ENCODE results near the gene DSTN. TPM values are rescaled to one million over a fixed set of nuclear protein-coding genes. Genes with fewer than 3 reads are reported as not detected.

DSTN gene
- polyA plus RNA-seq, 1 donor: 304 TPM

DNA sequence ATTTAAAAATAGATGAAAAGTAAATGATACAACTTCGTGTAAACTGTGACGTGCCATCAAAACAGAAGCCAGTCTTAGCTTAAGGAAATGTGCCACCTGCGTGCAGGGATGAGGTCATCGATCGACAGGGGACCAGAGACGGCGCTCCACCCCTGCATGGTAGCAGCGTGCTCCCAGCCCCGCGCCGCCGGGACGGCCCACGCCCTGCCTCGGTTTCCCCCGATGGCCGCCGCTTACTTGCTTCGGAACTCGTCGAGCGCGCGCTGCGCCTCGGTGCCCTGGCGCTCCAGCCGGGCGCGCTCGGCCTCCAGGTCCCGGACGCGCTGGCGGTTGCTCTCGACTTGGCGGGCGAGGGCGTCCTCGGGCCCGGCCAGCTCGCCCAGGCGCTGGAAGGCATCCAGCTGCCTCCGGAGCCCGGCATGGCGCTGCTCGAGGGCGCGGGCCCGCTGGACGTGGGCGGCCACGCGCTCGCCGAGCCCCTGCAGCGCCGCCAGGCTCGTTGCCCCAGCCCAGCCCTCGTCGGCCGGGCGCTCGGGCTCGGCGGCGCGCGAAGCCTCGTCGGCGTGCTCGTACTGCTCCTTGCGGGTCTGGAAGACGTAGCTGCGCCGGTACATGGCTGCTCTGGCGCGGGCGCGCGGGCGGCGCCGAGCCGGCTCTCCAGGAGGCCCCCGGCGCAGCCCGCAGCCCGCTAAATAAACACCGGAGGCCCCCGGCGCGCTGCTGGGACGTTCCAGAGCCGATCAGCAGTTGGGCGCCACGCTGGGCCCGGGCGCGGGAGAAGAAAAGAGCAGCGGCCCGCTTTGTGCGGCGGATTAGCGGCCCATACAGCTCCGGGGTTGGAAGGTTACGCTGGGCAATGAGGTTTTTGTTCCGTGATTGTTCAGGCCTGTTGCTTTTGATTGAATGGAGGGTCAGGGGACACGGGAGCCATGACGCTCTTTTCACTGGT lies 38.9 kb upstream of the DSTN start, which contains the start of gene BFSP1:
Gene BFSP1, minus strand, starts transcription at position 664 of the 949 bp plus-strand sequence. Its CDS starts 50 bp downstream, at position 614.
- peaks cover 4% of the 10 kb centered on the region for H3K4me1 ChIP-seq (ENCODE audit: control insufficient read depth, insufficient read depth, low read length)
- peak; percentile 34 to 72 for DNase-seq
- no peaks in the 10 kb centered on the region for H3K9me3 ChIP-seq (ENCODE audit: control insufficient read depth, low read depth, low read length)
- peak within 1 kb of the TSS; percentile 40 for H3K4me3 ChIP-seq (ENCODE audit: low read length)
- peak within 1 kb of the TSS; percentile 41 for H3K27ac ChIP-seq (ENCODE audit: low read length)
- H3K36me3 ChIP-seq (ENCODE audit: control insufficient read depth, insufficient read depth, low read length): no peaks in the 10 kb centered on the region
- WGBS (ENCODE audit: insufficient coverage, low lambda C conversion rate): no CpG with 5 or more reads among the region's 111 CpGs
- H3K27me3 ChIP-seq (ENCODE audit: control insufficient read depth, insufficient read depth, low read length): no peaks in the 10 kb centered on the region

- WGBS (ENCODE audit: insufficient coverage, low lambda C conversion rate): no CpG with 5 or more reads among the region's 5 CpGs
- Histone ChIP-seq H3K4me3 (ENCODE audit: low read length) (peak overlapping the region; percentile 40), H3K36me3 (ENCODE audit: control insufficient read depth, insufficient read depth, low read length) (no peaks in the 10 kb centered on the region), H3K27ac (ENCODE audit: low read length) (peak overlapping the region; percentile 41), H3K4me1 (ENCODE audit: control insufficient read depth, insufficient read depth, low read length) (peaks cover 4% of the 10 kb centered on the region), H3K27me3 (ENCODE audit: control insufficient read depth, insufficient read depth, low read length) (no peaks in the 10 kb centered on the region), H3K9me3 (ENCODE audit: control insufficient read depth, low read depth, low read length) (no peaks in the 10 kb centered on the region)
- DNase-seq: no peak
These were observed 38.2 kb upstream of the DSTN start for GRCh38 chr20:17531665-17532025.

GRCh38 chr20:17533396-17533795 lies 36.5 kb upstream of the DSTN start:
- Histone ChIP-seq H3K9me3 (ENCODE audit: control insufficient read depth, low read depth, low read length) (no peaks in the 10 kb centered on the region), H3K27ac (ENCODE audit: low read length) (no peak overlapping the region), H3K27me3 (ENCODE audit: control insufficient read depth, insufficient read depth, low read length) (no peaks in the 10 kb centered on the region), H3K36me3 (ENCODE audit: control insufficient read depth, insufficient read depth, low read length) (no peaks in the 10 kb centered on the region), H3K4me1 (ENCODE audit: control insufficient read depth, insufficient read depth, low read length) (peaks cover 4% of the 10 kb centered on the region), H3K4me3 (ENCODE audit: low read length) (no peak overlapping the region)
- peak in 1 of 2 donors; percentile 27 for DNase-seq
- WGBS (ENCODE audit: insufficient coverage, low lambda C conversion rate): 0% methylated on average over 1 of the region's 1 CpG

DNA sequence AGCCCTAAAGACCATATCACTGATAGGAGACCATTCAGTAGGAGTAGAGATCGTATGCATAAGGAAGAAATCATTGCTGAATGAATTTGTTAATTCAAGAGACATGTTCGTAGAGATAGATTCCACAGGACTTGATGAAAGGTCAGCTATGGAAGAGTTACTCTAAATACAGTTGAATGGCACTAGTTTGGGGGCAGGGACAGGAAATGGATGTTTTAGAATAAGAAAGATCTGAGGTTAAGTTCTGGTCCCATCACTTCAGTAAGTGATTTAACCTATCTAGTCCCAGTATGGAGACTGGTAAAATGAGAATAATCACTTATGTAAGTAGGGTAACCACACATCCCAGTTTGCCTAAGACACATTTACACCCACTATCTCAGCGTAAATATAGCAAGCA lies 35.8 kb upstream of the DSTN start:
- no peak overlapping the region for H3K27ac ChIP-seq (ENCODE audit: low read length)
- no CpG with 5 or more reads among the region's 3 CpGs for WGBS (ENCODE audit: insufficient coverage, low lambda C conversion rate)

DNA sequence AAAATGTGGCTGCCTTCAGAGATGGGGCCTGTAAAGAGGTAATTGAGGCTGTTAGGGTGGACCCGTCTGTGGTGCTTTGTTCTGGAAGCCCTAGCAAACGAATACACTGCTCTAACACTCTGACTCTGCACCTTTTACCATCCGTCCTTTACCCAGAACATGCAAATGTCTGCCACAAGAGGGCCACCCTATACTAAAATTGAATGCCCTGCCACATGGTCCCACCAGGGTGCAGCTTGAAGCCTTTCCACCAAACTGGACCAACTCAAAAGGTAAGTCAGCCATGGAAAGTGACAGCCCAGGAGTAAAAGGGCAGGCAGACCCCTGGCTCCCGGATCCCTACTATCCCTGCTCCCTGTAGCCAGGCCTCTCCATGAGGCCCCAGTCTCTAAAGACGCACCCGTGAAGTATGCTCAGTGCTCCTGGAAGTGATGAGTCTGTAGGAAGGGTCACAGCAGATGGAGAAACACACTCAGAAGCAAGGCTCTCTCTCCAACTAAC lies 32.9 kb upstream of the DSTN start:
- Histone ChIP-seq H3K27me3 (ENCODE audit: control insufficient read depth, insufficient read depth, low read length) (no peaks in the 10 kb centered on the region), H3K27ac (ENCODE audit: low read length) (no peak overlapping the region), H3K4me3 (ENCODE audit: low read length) (no peak overlapping the region), H3K36me3 (ENCODE audit: control insufficient read depth, insufficient read depth, low read length) (no peaks in the 10 kb centered on the region), H3K9me3 (ENCODE audit: control insufficient read depth, low read depth, low read length) (no peaks in the 10 kb centered on the region), H3K4me1 (ENCODE audit: control insufficient read depth, insufficient read depth, low read length) (no peaks in the 10 kb centered on the region)
- peak; percentile 56 to 69 for DNase-seq
- no CpG with 5 or more reads among the region's 6 CpGs for WGBS (ENCODE audit: insufficient coverage, low lambda C conversion rate)

More for the DNA sequence above, 35.8 kb upstream of the DSTN start:
- no peaks in the 10 kb centered on the region for H3K36me3 ChIP-seq (ENCODE audit: control insufficient read depth, insufficient read depth, low read length)
- no peak for DNase-seq
- H3K27me3 ChIP-seq (ENCODE audit: control insufficient read depth, insufficient read depth, low read length): no peaks in the 10 kb centered on the region
- no peaks in the 10 kb centered on the region for H3K9me3 ChIP-seq (ENCODE audit: control insufficient read depth, low read depth, low read length)
- no peak overlapping the region for H3K4me3 ChIP-seq (ENCODE audit: low read length)
- peaks cover 4% of the 10 kb centered on the region for H3K4me1 ChIP-seq (ENCODE audit: control insufficient read depth, insufficient read depth, low read length)

- H3K27me3 ChIP-seq (ENCODE audit: control insufficient read depth, insufficient read depth, low read length): no peaks in the 10 kb centered on the region
- no peak overlapping the region for H3K4me3 ChIP-seq (ENCODE audit: low read length)
- no peak for DNase-seq
- 100% methylated on average over 1 of the region's 3 CpGs for whole genome bisulfite sequencing (ENCODE audit: insufficient coverage, low lambda C conversion rate)
- no peak overlapping the region for H3K27ac ChIP-seq (ENCODE audit: low read length)
- no peaks in the 10 kb centered on the region for H3K4me1 ChIP-seq (ENCODE audit: control insufficient read depth, insufficient read depth, low read length)
- H3K36me3 ChIP-seq (ENCODE audit: control insufficient read depth, insufficient read depth, low read length): no peaks in the 10 kb centered on the region
- H3K9me3 ChIP-seq (ENCODE audit: control insufficient read depth, low read depth, low read length): no peaks in the 10 kb centered on the region
These were observed 31.9 kb upstream of the DSTN start for GRCh38 chr20:17537959-17538358.

- Histone ChIP-seq H3K9me3 (ENCODE audit: control insufficient read depth, low read depth, low read length) (no peaks in the 10 kb centered on the region), H3K27me3 (ENCODE audit: control insufficient read depth, insufficient read depth, low read length) (no peaks in the 10 kb centered on the region), H3K4me3 (ENCODE audit: low read length) (no peak overlapping the region), H3K27ac (ENCODE audit: low read length) (no peak overlapping the region), H3K4me1 (ENCODE audit: control insufficient read depth, insufficient read depth, low read length) (no peaks in the 10 kb centered on the region), H3K36me3 (ENCODE audit: control insufficient read depth, insufficient read depth, low read length) (no peaks in the 10 kb centered on the region)
- no peak for DNase-seq
- WGBS (ENCODE audit: insufficient coverage, low lambda C conversion rate): no CpG with 5 or more reads among the region's 7 CpGs
These were observed 31.2 kb upstream of the DSTN start for GRCh38 chr20:17538517-17539170.

GRCh38 chr20:17541596-17541995 lies 28.3 kb upstream of the DSTN start:
- Histone ChIP-seq H3K27me3 (ENCODE audit: control insufficient read depth, insufficient read depth, low read length) (no peaks in the 10 kb centered on the region), H3K36me3 (ENCODE audit: control insufficient read depth, insufficient read depth, low read length) (no peaks in the 10 kb centered on the region), H3K4me1 (ENCODE audit: control insufficient read depth, insufficient read depth, low read length) (no peaks in the 10 kb centered on the region), H3K9me3 (ENCODE audit: control insufficient read depth, low read depth, low read length) (no peaks in the 10 kb centered on the region), H3K27ac (ENCODE audit: low read length) (no peak overlapping the region), H3K4me3 (ENCODE audit: low read length) (no peak overlapping the region)
- no peak for DNase-seq
- WGBS (ENCODE audit: insufficient coverage, low lambda C conversion rate): no CpG with 5 or more reads among the region's 3 CpGs

DNA sequence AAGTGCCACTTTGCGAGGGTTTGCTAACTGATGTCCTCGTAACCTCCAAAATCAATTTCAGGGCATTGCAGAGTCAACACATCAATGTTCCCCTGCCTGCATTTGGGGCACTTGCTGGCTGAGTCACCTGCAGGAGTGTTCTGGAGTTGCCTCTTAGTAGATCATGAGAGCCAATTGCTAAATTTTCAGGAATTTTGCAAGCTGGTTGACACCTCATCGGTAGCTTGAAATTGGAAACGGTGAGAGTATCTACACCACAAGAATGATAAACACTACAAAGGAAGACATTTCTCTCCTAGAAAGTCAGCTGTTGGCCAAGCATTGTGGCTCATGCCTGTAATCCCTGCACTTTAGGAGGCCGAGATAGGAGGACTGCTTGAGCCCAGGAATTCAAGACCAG lies 27.9 kb upstream of the DSTN start:
- H3K27me3 ChIP-seq (ENCODE audit: control insufficient read depth, insufficient read depth, low read length): no peaks in the 10 kb centered on the region
- H3K36me3 ChIP-seq (ENCODE audit: control insufficient read depth, insufficient read depth, low read length): no peaks in the 10 kb centered on the region
- DNase-seq: no peak
- H3K27ac ChIP-seq (ENCODE audit: low read length): no peak overlapping the region
- H3K4me1 ChIP-seq (ENCODE audit: control insufficient read depth, insufficient read depth, low read length): no peaks in the 10 kb centered on the region
- no CpG with 5 or more reads among the region's 5 CpGs for whole genome bisulfite sequencing (ENCODE audit: insufficient coverage, low lambda C conversion rate)
- H3K4me3 ChIP-seq (ENCODE audit: low read length): no peak overlapping the region
- no peaks in the 10 kb centered on the region for H3K9me3 ChIP-seq (ENCODE audit: control insufficient read depth, low read depth, low read length)

DNA sequence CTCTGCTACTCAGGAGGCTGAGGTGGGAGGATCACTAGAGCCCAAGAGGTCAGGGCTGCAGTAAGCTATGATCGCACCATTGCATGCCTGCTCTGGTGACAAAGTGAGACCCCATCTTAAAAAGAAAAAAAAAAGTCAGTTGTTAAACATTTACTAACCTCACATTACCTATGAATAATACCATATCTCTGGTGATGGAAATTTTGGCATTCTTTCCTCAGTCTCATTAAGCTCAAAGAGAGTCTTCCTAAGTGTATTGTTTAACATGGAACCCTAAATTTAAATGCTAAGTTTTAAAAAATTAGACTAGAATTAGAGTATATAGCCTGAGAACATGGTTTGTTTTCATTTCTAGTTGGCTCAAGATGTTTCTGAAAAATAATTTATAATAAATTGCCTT lies 27.4 kb upstream of the DSTN start:
- Histone ChIP-seq H3K27ac (ENCODE audit: low read length) (no peak overlapping the region), H3K36me3 (ENCODE audit: control insufficient read depth, insufficient read depth, low read length) (no peaks in the 10 kb centered on the region), H3K9me3 (ENCODE audit: control insufficient read depth, low read depth, low read length) (no peaks in the 10 kb centered on the region), H3K4me3 (ENCODE audit: low read length) (no peak overlapping the region), H3K27me3 (ENCODE audit: control insufficient read depth, insufficient read depth, low read length) (no peaks in the 10 kb centered on the region), H3K4me1 (ENCODE audit: control insufficient read depth, insufficient read depth, low read length) (no peaks in the 10 kb centered on the region)
- no peak for DNase-seq
- WGBS (ENCODE audit: insufficient coverage, low lambda C conversion rate): no CpG with 5 or more reads among the region's 1 CpG
